HCT116 (cell line): ENCODE results near the gene DDRGK1.

Experiments
- EZH2 ChIP-seq: fragments of 200-600 bp; sonication (generic); IDR thresholded peaks from 2 replicates; pipeline ENCODE4 v1.6.1; 2017; ENCODE audit warnings: antibody characterized with exemption, mixed run types
- POLR2A ChIP-seq: IDR thresholded peaks from 2 replicates; pipeline ENCODE4 v1.7.0; 2011; ENCODE audit warnings: borderline replicate concordance; ENCODE audit not compliant: insufficient read depth, insufficient read length; ENCODE audit errors: extremely low read depth
- RAD21 ChIP-seq: IDR thresholded peaks from 2 replicates; pipeline ENCODE4 v1.6.1; 2012; ENCODE audit warnings: low read depth, mild to moderate bottlenecking
- SP1 ChIP-seq: IDR thresholded peaks from 2 replicates; pipeline ENCODE4 v1.6.1; 2012; ENCODE audit warnings: low read depth
- TF ChIP-seq, protein P1 (sequence below), 3 experiments: fragments of 200-600 bp in 1 of 3; sonication (generic) in 1 of 3; IDR thresholded peaks in 2 of 3; conservative IDR thresholded peaks in 1 of 3; 2 replicates each; pipeline ENCODE4 v1.5.1; 2012 to 2017; ENCODE audit warnings: low read depth in 2 of 3, low read length in 2 of 3, antibody characterized with exemption in 1 of 3, borderline replicate concordance in 1 of 3, control low read depth in 1 of 3, mild to moderate bottlenecking in 1 of 3, mixed read lengths in 1 of 3, mixed run types in 1 of 3, moderate library complexity in 1 of 3; ENCODE audit not compliant: insufficient read depth in 1 of 3
- TF ChIP-seq, protein P2 (sequence below): IDR thresholded peaks from 2 replicates; pipeline ENCODE4 v1.6.1; 2012; ENCODE audit warnings: low read depth

DNA sequence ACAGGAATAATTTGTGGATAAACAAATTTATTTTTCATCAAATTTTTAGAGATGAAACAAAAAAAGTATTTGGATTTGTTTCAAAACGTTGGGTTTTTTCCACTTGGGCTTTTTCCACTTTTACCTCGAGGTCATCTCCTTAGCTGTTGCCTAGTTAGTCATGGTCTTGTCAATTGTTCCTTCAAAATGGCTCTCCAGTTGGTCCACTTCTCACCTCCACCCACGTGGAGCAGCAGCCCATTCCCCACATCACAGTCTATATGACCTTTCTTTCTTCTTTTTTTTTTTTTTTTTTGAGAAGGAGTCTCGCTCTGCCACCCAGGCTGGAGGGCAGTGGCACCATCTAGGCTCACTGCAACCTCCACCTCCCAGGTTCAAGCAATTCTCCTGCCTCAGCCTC lies 41.2 kb upstream of the DDRGK1 start:
- TF ChIP-seq, protein P1, sequence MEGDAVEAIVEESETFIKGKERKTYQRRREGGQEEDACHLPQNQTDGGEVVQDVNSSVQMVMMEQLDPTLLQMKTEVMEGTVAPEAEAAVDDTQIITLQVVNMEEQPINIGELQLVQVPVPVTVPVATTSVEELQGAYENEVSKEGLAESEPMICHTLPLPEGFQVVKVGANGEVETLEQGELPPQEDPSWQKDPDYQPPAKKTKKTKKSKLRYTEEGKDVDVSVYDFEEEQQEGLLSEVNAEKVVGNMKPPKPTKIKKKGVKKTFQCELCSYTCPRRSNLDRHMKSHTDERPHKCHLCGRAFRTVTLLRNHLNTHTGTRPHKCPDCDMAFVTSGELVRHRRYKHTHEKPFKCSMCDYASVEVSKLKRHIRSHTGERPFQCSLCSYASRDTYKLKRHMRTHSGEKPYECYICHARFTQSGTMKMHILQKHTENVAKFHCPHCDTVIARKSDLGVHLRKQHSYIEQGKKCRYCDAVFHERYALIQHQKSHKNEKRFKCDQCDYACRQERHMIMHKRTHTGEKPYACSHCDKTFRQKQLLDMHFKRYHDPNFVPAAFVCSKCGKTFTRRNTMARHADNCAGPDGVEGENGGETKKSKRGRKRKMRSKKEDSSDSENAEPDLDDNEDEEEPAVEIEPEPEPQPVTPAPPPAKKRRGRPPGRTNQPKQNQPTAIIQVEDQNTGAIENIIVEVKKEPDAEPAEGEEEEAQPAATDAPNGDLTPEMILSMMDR (IDR thresholded peaks at IDR 0.05 in 2 of 3, conservative IDR thresholded peaks at IDR 0.05 in 1 of 3; ENCODE audit: borderline replicate concordance in 1 of 3, insufficient read depth in 1 of 3, low read depth in 2 of 3, low read length in 2 of 3): no peak
- TF ChIP-seq SP1: no peak
- TF ChIP-seq RAD21: no peak
- TF ChIP-seq EZH2: no peak
- TF ChIP-seq, protein P2, sequence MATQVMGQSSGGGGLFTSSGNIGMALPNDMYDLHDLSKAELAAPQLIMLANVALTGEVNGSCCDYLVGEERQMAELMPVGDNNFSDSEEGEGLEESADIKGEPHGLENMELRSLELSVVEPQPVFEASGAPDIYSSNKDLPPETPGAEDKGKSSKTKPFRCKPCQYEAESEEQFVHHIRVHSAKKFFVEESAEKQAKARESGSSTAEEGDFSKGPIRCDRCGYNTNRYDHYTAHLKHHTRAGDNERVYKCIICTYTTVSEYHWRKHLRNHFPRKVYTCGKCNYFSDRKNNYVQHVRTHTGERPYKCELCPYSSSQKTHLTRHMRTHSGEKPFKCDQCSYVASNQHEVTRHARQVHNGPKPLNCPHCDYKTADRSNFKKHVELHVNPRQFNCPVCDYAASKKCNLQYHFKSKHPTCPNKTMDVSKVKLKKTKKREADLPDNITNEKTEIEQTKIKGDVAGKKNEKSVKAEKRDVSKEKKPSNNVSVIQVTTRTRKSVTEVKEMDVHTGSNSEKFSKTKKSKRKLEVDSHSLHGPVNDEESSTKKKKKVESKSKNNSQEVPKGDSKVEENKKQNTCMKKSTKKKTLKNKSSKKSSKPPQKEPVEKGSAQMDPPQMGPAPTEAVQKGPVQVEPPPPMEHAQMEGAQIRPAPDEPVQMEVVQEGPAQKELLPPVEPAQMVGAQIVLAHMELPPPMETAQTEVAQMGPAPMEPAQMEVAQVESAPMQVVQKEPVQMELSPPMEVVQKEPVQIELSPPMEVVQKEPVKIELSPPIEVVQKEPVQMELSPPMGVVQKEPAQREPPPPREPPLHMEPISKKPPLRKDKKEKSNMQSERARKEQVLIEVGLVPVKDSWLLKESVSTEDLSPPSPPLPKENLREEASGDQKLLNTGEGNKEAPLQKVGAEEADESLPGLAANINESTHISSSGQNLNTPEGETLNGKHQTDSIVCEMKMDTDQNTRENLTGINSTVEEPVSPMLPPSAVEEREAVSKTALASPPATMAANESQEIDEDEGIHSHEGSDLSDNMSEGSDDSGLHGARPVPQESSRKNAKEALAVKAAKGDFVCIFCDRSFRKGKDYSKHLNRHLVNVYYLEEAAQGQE: no peak
- TF ChIP-seq POLR2A: no peak
